ENCODE results near the gene TGFB1I1. TPM values are rescaled to one million over a fixed set of nuclear protein-coding genes. Genes with fewer than 3 reads are reported as not detected.

Gene TGFB1I1
- total and polyA plus RNA-seq, 7 donors: 4.5 to 11.5 (median 8.3) TPM

DNA sequence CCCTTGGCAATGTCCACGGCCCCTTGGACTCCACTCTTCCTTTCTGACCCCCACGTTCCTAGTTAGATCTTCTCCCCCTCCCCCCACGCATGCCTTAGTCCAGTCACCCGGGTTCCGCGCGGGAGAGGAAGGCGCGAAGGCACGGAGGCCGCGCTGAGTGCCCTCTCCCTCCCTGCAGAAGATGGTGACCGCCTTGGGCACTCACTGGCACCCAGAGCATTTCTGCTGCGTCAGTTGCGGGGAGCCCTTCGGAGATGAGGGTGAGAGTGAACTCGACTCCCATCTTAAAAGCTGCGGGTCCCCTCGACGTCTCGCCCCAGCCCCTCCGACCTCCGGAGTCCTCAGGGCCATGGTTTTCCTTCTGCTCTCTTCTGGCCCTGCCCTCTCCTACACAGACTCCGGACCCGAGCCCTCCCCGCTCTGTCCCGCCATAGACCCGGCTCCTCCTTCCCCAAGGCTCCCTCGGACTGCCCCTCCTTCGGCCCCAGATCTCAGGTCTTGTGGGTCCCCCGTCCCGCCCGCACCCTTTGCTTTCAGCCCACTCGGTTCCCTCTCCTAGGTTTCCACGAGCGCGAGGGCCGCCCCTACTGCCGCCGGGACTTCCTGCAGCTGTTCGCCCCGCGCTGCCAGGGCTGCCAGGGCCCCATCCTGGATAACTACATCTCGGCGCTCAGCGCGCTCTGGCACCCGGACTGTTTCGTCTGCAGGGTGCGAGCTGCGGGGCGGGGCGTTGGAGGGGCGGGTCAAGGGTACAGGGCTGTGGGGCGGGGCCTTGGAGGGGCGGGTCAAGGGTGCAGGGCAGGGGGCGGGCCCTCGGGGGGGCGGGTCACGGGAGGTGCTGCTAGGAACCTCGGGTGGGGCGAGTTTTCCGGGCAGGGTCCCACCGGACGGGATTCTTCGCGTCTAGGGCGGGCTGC, 4.6 kb downstream of the TGFB1I1 start:
- H3K4me3 ChIP-seq: peak overlapping the region; percentile 48
- ATAC-seq (peak in 2 of 4 donors; percentile 18 to 22), DNase-seq (peak; percentile 73 to 79)
- peaks cover 2% of the 10 kb centered on the region for H3K4me1 ChIP-seq
- intact Hi-C loops (cut with DNase I): no loop called here
- H3K36me3 ChIP-seq (ENCODE audit: insufficient read depth in 1 of 2, low read depth in 1 of 2): peaks cover 0 to 10% of the 10 kb centered on the region in 2 donors
- peaks cover 0 to 39% (median 7%) of the 10 kb centered on the region in 3 donors for H3K27me3 ChIP-seq (ENCODE audit: insufficient read depth in 3 of 3, low read length in 2 of 3)
- TF ChIP-seq, protein P1, sequence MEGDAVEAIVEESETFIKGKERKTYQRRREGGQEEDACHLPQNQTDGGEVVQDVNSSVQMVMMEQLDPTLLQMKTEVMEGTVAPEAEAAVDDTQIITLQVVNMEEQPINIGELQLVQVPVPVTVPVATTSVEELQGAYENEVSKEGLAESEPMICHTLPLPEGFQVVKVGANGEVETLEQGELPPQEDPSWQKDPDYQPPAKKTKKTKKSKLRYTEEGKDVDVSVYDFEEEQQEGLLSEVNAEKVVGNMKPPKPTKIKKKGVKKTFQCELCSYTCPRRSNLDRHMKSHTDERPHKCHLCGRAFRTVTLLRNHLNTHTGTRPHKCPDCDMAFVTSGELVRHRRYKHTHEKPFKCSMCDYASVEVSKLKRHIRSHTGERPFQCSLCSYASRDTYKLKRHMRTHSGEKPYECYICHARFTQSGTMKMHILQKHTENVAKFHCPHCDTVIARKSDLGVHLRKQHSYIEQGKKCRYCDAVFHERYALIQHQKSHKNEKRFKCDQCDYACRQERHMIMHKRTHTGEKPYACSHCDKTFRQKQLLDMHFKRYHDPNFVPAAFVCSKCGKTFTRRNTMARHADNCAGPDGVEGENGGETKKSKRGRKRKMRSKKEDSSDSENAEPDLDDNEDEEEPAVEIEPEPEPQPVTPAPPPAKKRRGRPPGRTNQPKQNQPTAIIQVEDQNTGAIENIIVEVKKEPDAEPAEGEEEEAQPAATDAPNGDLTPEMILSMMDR (IDR thresholded peaks at IDR 0.05): no peak
- H3K27ac ChIP-seq: no peak overlapping the region
- WGBS, 3 donors: 36 to 45% (median 38%) methylated on average over 48 to 68 of the region's 68 CpGs
- H3K9me3 ChIP-seq: no peaks in the 10 kb centered on the region

DNA sequence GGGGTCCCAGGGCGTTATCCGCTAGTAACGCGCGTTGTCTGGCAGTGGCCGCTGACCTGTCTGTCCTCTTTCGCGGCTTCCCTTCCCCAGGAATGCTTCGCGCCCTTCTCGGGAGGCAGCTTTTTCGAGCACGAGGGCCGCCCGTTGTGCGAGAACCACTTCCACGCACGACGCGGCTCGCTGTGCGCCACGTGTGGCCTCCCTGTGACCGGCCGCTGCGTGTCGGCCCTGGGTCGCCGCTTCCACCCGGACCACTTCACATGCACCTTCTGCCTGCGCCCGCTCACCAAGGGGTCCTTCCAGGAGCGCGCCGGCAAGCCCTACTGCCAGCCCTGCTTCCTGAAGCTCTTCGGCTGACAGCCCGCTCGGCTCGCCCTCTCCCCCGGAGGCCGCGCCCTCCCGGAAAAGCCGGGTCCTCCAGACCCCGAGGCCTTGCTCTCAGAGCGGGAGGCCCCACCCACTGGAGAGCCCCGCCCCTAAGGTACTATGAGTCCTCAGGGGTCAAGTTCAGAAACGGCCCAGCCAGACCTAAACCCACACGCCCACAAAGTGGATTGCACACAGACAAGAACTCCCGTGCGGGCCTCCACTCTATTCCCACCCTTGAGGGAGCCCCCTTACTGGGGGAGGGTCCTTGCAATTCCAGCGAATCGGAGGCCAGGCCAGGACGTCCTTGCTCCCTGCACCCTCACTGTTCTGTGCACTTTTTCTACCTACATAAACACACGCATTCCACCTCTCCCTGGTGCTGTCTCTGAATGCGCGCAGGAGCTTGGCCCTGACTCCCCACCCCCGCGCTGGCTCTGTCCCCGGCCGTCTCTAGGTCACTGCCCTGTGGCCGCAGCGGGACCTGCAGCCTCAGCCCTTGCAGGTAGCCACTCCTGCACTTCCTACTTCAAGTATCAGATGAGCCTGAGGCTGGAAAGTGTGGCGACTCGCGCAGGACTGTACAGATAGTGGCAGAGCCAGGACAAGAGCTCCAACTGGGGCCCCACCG, 5.6 kb downstream of the TGFB1I1 start:
- Histone ChIP-seq H3K9me3 (no peaks in the 10 kb centered on the region), H3K27ac (no peak overlapping the region), H3K36me3 (ENCODE audit: insufficient read depth in 1 of 2, low read depth in 1 of 2) (peaks cover 0 to 10% of the 10 kb centered on the region in 2 donors), H3K4me3 (peak overlapping the region; percentile 32), H3K27me3 (ENCODE audit: insufficient read depth in 3 of 3, low read length in 2 of 3) (peaks cover 0 to 39% (median 7%) of the 10 kb centered on the region in 3 donors), H3K4me1 (no peaks in the 10 kb centered on the region)
- 68 to 73% (median 72%) methylated on average over 62 to 67 of the region's 67 CpGs for WGBS, 3 donors
- DNase-seq: peak in 1 of 2 donors; percentile 59
- TF ChIP-seq, protein P1 (IDR thresholded peaks at IDR 0.05): no peak
- no peak for ATAC-seq
- intact Hi-C loops (cut with DNase I): no loop called here

DNA sequence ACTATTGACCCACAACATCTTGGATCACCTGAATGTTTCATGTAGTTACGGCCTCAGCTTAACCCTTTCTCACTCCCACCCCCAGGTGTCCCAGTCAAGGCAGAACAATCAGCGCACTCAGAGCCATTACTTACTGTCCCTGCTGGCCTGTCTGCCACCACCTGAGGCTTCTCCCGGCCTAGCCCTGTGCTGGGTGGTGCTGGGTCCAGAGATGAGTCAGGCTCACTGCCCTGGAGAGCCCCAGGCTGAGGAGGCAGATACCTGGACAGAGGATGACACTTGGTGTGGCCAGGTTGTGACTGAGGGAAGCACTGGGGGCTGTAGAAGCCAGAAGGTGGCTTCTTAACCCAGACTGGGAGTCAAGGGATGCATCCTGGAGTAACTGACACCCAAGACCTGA, 7.0 kb downstream of the TGFB1I1 start:
- peaks cover 0 to 10% of the 10 kb centered on the region in 2 donors for H3K36me3 ChIP-seq (ENCODE audit: insufficient read depth in 1 of 2, low read depth in 1 of 2)
- peaks cover 0 to 33% (median 3%) of the 10 kb centered on the region in 3 donors for H3K27me3 ChIP-seq (ENCODE audit: insufficient read depth in 3 of 3, low read length in 2 of 3)
- no peak overlapping the region for H3K27ac ChIP-seq
- no peaks in the 10 kb centered on the region for H3K9me3 ChIP-seq
- TF ChIP-seq, protein P1 (IDR thresholded peaks at IDR 0.05): no peak
- peak in 1 of 2 donors; percentile 37 for DNase-seq
- intact Hi-C loops (cut with DNase I): no loop called here
- no peak overlapping the region for H3K4me3 ChIP-seq
- no peak for ATAC-seq
- 83 to 86% (median 83%) methylated on average over 3 of the region's 3 CpGs for WGBS, 3 donors
- H3K4me1 ChIP-seq: no peaks in the 10 kb centered on the region

DNA sequence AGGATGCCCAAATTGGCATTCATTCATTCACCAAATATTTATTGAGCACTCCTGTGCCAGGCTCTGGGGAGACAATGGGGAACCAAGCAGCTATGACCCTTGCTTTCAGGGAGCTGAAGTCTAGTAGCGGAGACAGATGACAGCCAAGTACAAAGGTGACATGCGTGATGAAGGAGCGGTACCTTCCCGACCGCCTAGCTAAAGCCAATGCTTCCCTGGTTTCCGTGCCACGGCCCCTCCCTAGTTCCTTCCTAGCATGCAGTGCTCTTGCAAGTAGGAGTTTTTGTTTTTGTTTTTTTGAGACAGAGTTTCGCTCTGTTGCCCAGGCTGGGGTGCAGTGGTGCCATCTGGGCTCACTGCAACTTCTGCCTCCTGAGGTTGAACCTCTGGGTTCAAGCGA, 7.8 kb downstream of the TGFB1I1 start:
- intact Hi-C loops (cut with DNase I): no loop called here
- DNase-seq (peak in 1 of 2 donors; percentile 39), ATAC-seq (no peak)
- H3K27me3 ChIP-seq (ENCODE audit: insufficient read depth in 3 of 3, low read length in 2 of 3): peaks cover 0 to 29% (median 6%) of the 10 kb centered on the region in 3 donors
- no peaks in the 10 kb centered on the region for H3K9me3 ChIP-seq
- peaks cover 0 to 4% of the 10 kb centered on the region in 2 donors for H3K36me3 ChIP-seq (ENCODE audit: insufficient read depth in 1 of 2, low read depth in 1 of 2)
- no peak overlapping the region for H3K27ac ChIP-seq
- 72 to 76% (median 76%) methylated on average over 9 of the region's 9 CpGs for WGBS, 3 donors
- H3K4me1 ChIP-seq: no peaks in the 10 kb centered on the region
- TF ChIP-seq, protein P1 (IDR thresholded peaks at IDR 0.05): no peak
- H3K4me3 ChIP-seq: no peak overlapping the region

Data from psoas muscle (tissue), 8 donors.